ENCODE measurements around the gene ASTN2. TPM values are rescaled to one million over a fixed set of nuclear protein-coding genes. Genes with fewer than 3 reads are reported as not detected.

The ASTN2 gene
- total and polyA plus RNA-seq, 10 donors = 0.87 to 6.1 (median 3.7) TPM

DNA sequence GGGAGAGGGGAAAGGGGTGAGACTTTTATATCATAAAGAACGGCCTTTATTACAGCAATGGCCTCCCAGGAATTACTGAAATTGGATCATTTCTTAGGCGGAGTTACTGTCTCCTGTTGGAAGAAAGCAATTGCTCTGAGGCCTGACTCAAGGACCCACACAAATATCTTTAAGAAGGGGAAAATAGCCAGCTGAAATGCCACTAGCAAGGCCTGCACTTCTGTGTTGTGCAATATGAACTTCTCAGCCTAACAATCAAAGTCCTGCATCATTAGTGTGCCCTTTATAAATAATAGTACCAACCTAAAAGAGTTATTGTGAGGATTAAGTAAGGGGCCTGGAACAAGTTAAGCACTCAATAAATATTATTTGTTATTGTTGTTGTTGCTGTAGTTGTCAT, 757.9 kb downstream of the ASTN2 start:
- H3K27ac ChIP-seq = no peak overlapping the region
- no peaks in the 10 kb centered on the region for H3K4me1 ChIP-seq
- TF ChIP-seq CTCF (IDR thresholded peaks at IDR 0.05 in 8 of 11, conservative IDR thresholded peaks at IDR 0.05 in 3 of 11) (no peak), POLR2AphosphoS5 (IDR thresholded peaks at IDR 0.05) (no peak), POLR2A (IDR thresholded peaks at IDR 0.05) (no peak)
- intact Hi-C loops (cut with DNase I; ENCODE audit: low total_unique reads) = no loop called here
- H3K36me3 ChIP-seq = no peaks in the 10 kb centered on the region
- no peak for DNase-seq
- no peaks in the 10 kb centered on the region for H3K9me3 ChIP-seq
- WGBS, 5 donors = 78 to 92% (median 79%) methylated on average over 2 of the region's 2 CpGs
- no peaks in the 10 kb centered on the region for H3K27me3 ChIP-seq (replicated peaks in 1 of 7)
- H3K4me3 ChIP-seq = no peak overlapping the region

GRCh38 chr9:116656501-116656971, 758.3 kb downstream of the ASTN2 start:
- Histone ChIP-seq H3K27me3 (replicated peaks in 1 of 7) (no peaks in the 10 kb centered on the region), H3K4me1 (no peaks in the 10 kb centered on the region), H3K27ac (no peak overlapping the region), H3K36me3 (peaks cover 0 to under 1% (median 0%) of the 10 kb centered on the region in 6 donors), H3K9me3 (no peaks in the 10 kb centered on the region), H3K4me3 (no peak overlapping the region)
- DNase-seq = no peak
- TF ChIP-seq POLR2AphosphoS5 (IDR thresholded peaks at IDR 0.05) (no peak), CTCF (IDR thresholded peaks at IDR 0.05 in 8 of 11, conservative IDR thresholded peaks at IDR 0.05 in 3 of 11) (no peak), POLR2A (IDR thresholded peaks at IDR 0.05) (no peak)
- intact Hi-C loops (cut with DNase I; ENCODE audit: low total_unique reads) = no loop called here
- 80 to 89% (median 81%) methylated on average over 5 of the region's 5 CpGs for WGBS, 5 donors

- DNase-seq = no peak
- WGBS, 5 donors = 74 to 98% (median 84%) methylated on average over 3 of the region's 3 CpGs
- no peak for TF ChIP-seq CTCF (IDR thresholded peaks at IDR 0.05 in 8 of 11, conservative IDR thresholded peaks at IDR 0.05 in 3 of 11)
- no peak for TF ChIP-seq POLR2A (IDR thresholded peaks at IDR 0.05)
- TF ChIP-seq POLR2AphosphoS5 (IDR thresholded peaks at IDR 0.05) = no peak
- Histone ChIP-seq H3K4me3 (no peak overlapping the region), H3K4me1 (no peaks in the 10 kb centered on the region), H3K36me3 (peaks cover 0 to 6% (median 0%) of the 10 kb centered on the region in 6 donors), H3K27ac (no peak overlapping the region), H3K9me3 (no peaks in the 10 kb centered on the region), H3K27me3 (replicated peaks in 1 of 7) (no peaks in the 10 kb centered on the region)
- intact Hi-C loops (cut with DNase I; ENCODE audit: low total_unique reads) = no loop called here
Measured at GRCh38 chr9:116654059-116654355, 760.9 kb downstream of the ASTN2 start.

- Histone ChIP-seq H3K4me3 (no peak overlapping the region), H3K27ac (no peak overlapping the region), H3K4me1 (no peaks in the 10 kb centered on the region), H3K9me3 (no peaks in the 10 kb centered on the region), H3K36me3 (peaks cover 0 to 6% (median 0%) of the 10 kb centered on the region in 6 donors), H3K27me3 (replicated peaks in 1 of 7) (no peaks in the 10 kb centered on the region)
- no peak for DNase-seq
- intact Hi-C loops (cut with DNase I; ENCODE audit: low total_unique reads) = no loop called here
- TF ChIP-seq CTCF (IDR thresholded peaks at IDR 0.05 in 8 of 11, conservative IDR thresholded peaks at IDR 0.05 in 3 of 11) (no peak), POLR2AphosphoS5 (IDR thresholded peaks at IDR 0.05) (no peak)
- 77 to 88% (median 83%) methylated on average over 7 of the region's 7 CpGs for WGBS, 5 donors
Measured at GRCh38 chr9:116653348-116654058, 761.4 kb downstream of the ASTN2 start.

All from spleen (tissue), 11 donors.